Measurements from ENCODE around the gene TKT. TPM values are rescaled to one million over a fixed set of nuclear protein-coding genes. Genes with fewer than 3 reads are reported as not detected.

The TKT gene
- total RNA-seq, 4 donors from 2014 or later = 97.3 to 338 (median 167) TPM

GRCh38 chr3:53234130-53234840, 21.5 kb downstream of the TKT start:
- intact Hi-C loops (cut with DNase I; ENCODE audit: low total_unique reads) (no loop called here), in situ Hi-C loops (cut with MboI; ENCODE audit: low pct_ligation_motif_present in 1 of 4, low pct_unique_long_range_greater_than_20kb in 1 of 4, low sequenced_read_pairs in 3 of 4) (no loop called here)
- WGBS, 2 donors (ENCODE audit: low coverage in 1 of 2) = 88% methylated on average over 15 of the region's 15 CpGs; no CpG with 5 or more reads in 1 of the 2 donors
- H3K9me3 ChIP-seq = no peaks in the 10 kb centered on the region
- TF ChIP-seq POLR2A (IDR thresholded peaks at IDR 0.05) = no peak
- no peak for TF ChIP-seq CTCF (IDR thresholded peaks at IDR 0.05)
- no peak for TF ChIP-seq POLR2AphosphoS5 (IDR thresholded peaks at IDR 0.05)
- no peak for TF ChIP-seq EP300 (IDR thresholded peaks at IDR 0.05; ENCODE audit: low read depth)
- H3K27me3 ChIP-seq = no peaks in the 10 kb centered on the region
- H3K4me3 ChIP-seq = no peak overlapping the region
- H3K36me3 ChIP-seq = peaks cover 0 to 49% (median 18%) of the 10 kb centered on the region in 4 donors
- H3K4me1 ChIP-seq = peaks cover 12 to 34% (median 31%) of the 10 kb centered on the region in 4 donors
- no peak overlapping the region for H3K27ac ChIP-seq
- no peak for DNase-seq

- intact Hi-C loops (cut with DNase I; ENCODE audit: low total_unique reads) (no loop called here), in situ Hi-C loops (cut with MboI; ENCODE audit: low pct_ligation_motif_present in 1 of 4, low pct_unique_long_range_greater_than_20kb in 1 of 4, low sequenced_read_pairs in 3 of 4) (no loop called here)
- TF ChIP-seq CTCF (IDR thresholded peaks at IDR 0.05) = no peak
- TF ChIP-seq POLR2AphosphoS5 (IDR thresholded peaks at IDR 0.05) = no peak
- TF ChIP-seq POLR2A (IDR thresholded peaks at IDR 0.05) = no peak
- TF ChIP-seq EP300 (IDR thresholded peaks at IDR 0.05; ENCODE audit: low read depth) = no peak
- Histone ChIP-seq H3K36me3 (peaks cover 0 to 53% (median 21%) of the 10 kb centered on the region in 4 donors), H3K4me3 (no peak overlapping the region), H3K4me1 (peaks cover 3 to 20% (median 17%) of the 10 kb centered on the region in 4 donors), H3K9me3 (no peaks in the 10 kb centered on the region), H3K27me3 (no peaks in the 10 kb centered on the region), H3K27ac (no peak overlapping the region)
- DNase-seq = no peak
- WGBS, 2 donors (ENCODE audit: low coverage in 1 of 2) = 81% methylated on average over 18 of the region's 18 CpGs; no CpG with 5 or more reads in 1 of the 2 donors
Measured at GRCh38 chr3:53232641-53233377, 23.0 kb downstream of the TKT start.

GRCh38 chr3:53231532-53232511, 24.0 kb downstream of the TKT start:
- WGBS, 2 donors (ENCODE audit: low coverage in 1 of 2) = 88% methylated on average over 13 of the region's 13 CpGs; no CpG with 5 or more reads in 1 of the 2 donors
- DNase-seq = no peak
- in situ Hi-C loops (cut with MboI; ENCODE audit: low pct_ligation_motif_present in 1 of 4, low pct_unique_long_range_greater_than_20kb in 1 of 4, low sequenced_read_pairs in 3 of 4) (no loop called here), intact Hi-C loops (cut with DNase I; ENCODE audit: low total_unique reads) (no loop called here)
- Histone ChIP-seq H3K36me3 (peaks cover 0 to 61% (median 27%) of the 10 kb centered on the region in 4 donors), H3K4me1 (peaks cover 0 to 12% (median 10%) of the 10 kb centered on the region in 4 donors), H3K9me3 (no peaks in the 10 kb centered on the region), H3K27ac (no peak overlapping the region), H3K4me3 (no peak overlapping the region), H3K27me3 (no peaks in the 10 kb centered on the region)
- TF ChIP-seq POLR2A (IDR thresholded peaks at IDR 0.05) = no peak
- TF ChIP-seq POLR2AphosphoS5 (IDR thresholded peaks at IDR 0.05) = no peak
- TF ChIP-seq EP300 (IDR thresholded peaks at IDR 0.05; ENCODE audit: low read depth) = no peak
- no peak for TF ChIP-seq CTCF (IDR thresholded peaks at IDR 0.05)

Measured in transverse colon (tissue), 4 donors.